Activated CD4-positive, alpha-beta T cell treated with anti-CD3 and anti-CD28 coated beads, Interleukin-2, amount 50 U/mL, for 24 hours (primary cell): ENCODE data around the gene TCF3.
"Not testable (repeated sequence)": the region's sequence is repeated elsewhere in the genome, so short reads cannot be mapped to it uniquely, and the experiment has no call there.

Experiments
- DNase-seq, 2 donors: peaks; one replicate each; pipeline ENCODE4 v3.0.0-alpha.2; 2020; ENCODE audit warnings: low read depth in 1 of 2, low spot score in 1 of 2

TCF3 gene

GRCh38 chr19:1651568-1652291 lies 685 bp downstream of the TCF3 start:
- DNase-seq, result no peak

- peak; percentile 37 to 48 for DNase-seq
These were observed 1.5 kb downstream of the TCF3 start for GRCh38 chr19:1650650-1651567.

GRCh38 chr19:1649706-1650649 lies 2.4 kb downstream of the TCF3 start:
- no peak for DNase-seq

GRCh38 chr19:1648920-1649541 lies 3.4 kb downstream of the TCF3 start:
- no peak for DNase-seq

GRCh38 chr19:1648459-1648849 lies 4.0 kb downstream of the TCF3 start:
- no peak for DNase-seq

- no peak for DNase-seq
These were observed 4.6 kb downstream of the TCF3 start for GRCh38 chr19:1647501-1648458.

- no peak for DNase-seq
These were observed 5.6 kb downstream of the TCF3 start for GRCh38 chr19:1646659-1647453.

- no peak for DNase-seq
These were observed 6.3 kb downstream of the TCF3 start for GRCh38 chr19:1646149-1646548.

GRCh38 chr19:1645299-1645698 lies 7.1 kb downstream of the TCF3 start:
- DNase-seq, result no peak

- DNase-seq, result no peak
These were observed 8.3 kb downstream of the TCF3 start for GRCh38 chr19:1644070-1644469.

GRCh38 chr19:1640893-1641448 lies 11.4 kb downstream of the TCF3 start:
- DNase-seq, result not testable (repeated sequence)

GRCh38 chr19:1636325-1637236 lies 15.8 kb downstream of the TCF3 start:
- DNase-seq, result no peak

GRCh38 chr19:1634938-1635243 lies 17.5 kb downstream of the TCF3 start:
- DNase-seq, result no peak

GRCh38 chr19:1634242-1634937 lies 18.0 kb downstream of the TCF3 start:
- no peak for DNase-seq

GRCh38 chr19:1633269-1633826 lies 19.1 kb downstream of the TCF3 start:
- no peak for DNase-seq

- DNase-seq, result no peak
These were observed 19.8 kb downstream of the TCF3 start for GRCh38 chr19:1632462-1633268.
